H1 (cell line): ENCODE measurements around the gene ZNF77. TPM values are rescaled to one million over a fixed set of nuclear protein-coding genes. Genes with fewer than 3 reads are reported as not detected.

Experiments
- KDM1A ChIP-seq: fragments of 200-600, 300-600 bp; sonication (generic); IDR thresholded peaks from 2 replicates; pipeline ENCODE4 v1.7.1; 2016; ENCODE audit warnings: mild to moderate bottlenecking, low read length, borderline replicate concordance
- USF2 ChIP-seq: IDR thresholded peaks from 2 replicates; pipeline ENCODE4 v1.6.1; 2011; ENCODE audit warnings: low read length, improper control_type of control experiment
- polyA plus RNA-seq, 7 experiments: library from polyadenylated mRNA; depleted of rRNA in 3 of 7; stranded (reverse) in 5 of 7; unstranded in 2 of 7; fragments of >200 nt in 5 of 7; fragments of 200-250 nt in 2 of 7; gene quantifications; 1 replicate in 5 of 7; 2 replicates in 1 of 7; 4 replicates in 1 of 7; pipeline versions ENCODE4 v1.2.1 to v1.2.3, GENCODE V29; 2011 to 2013; ENCODE audit warnings: missing spikeins in 2 of 7, mixed read lengths in 2 of 7
- total RNA-seq: library from RNA; stranded (reverse); fragmentation: NEBNext Ultra II Directional; extraction: Animal tissue kit (Norgen Biotek cat#: 25700); gene quantifications from 2 replicates; pipeline ENCODE4 v1.2.1, GENCODE V29; 2021

The ZNF77 gene
- total and polyA plus RNA-seq, 2 of the 8 experiments (the other 6 are each of a cell fraction or from before 2014, with no cell fraction given) = 2.9 to 4.7 TPM

GRCh38 chr19:2989236-2989946 is 44.6 kb upstream of the ZNF77 start (continued):
- no peak for TF ChIP-seq USF2
- TF ChIP-seq KDM1A = no peak
